RPMI8226 (cell line): ENCODE results near the gene USP34.

Source experiments
- DNase-seq: peaks from one replicate; pipeline ENCODE4 v3.0.0-alpha.2; 2015

USP34 gene

GRCh38 chr2:61287254-61287653 is 183.6 kb downstream of the USP34 start:
- DNase-seq = no peak

GRCh38 chr2:61283443-61284160 is 187.3 kb downstream of the USP34 start:
- no peak for DNase-seq

- no peak for DNase-seq
Measured at GRCh38 chr2:61282104-61282590, 188.7 kb downstream of the USP34 start.

- no peak for DNase-seq
Measured at GRCh38 chr2:61281321-61281720, 189.6 kb downstream of the USP34 start.

GRCh38 chr2:61277756-61278155 is 193.1 kb downstream of the USP34 start:
- DNase-seq = no peak

GRCh38 chr2:61275575-61276184 is 195.2 kb downstream of the USP34 start:
- DNase-seq = no peak

- no peak for DNase-seq
Measured at GRCh38 chr2:61272421-61273070, 198.3 kb downstream of the USP34 start.

GRCh38 chr2:61268249-61268648 is 202.6 kb downstream of the USP34 start:
- no peak for DNase-seq

- DNase-seq = no peak
Measured at GRCh38 chr2:61266632-61267505, 204.0 kb downstream of the USP34 start.

GRCh38 chr2:61263830-61264229 is 207.1 kb downstream of the USP34 start:
- no peak for DNase-seq

GRCh38 chr2:61262699-61263098 is 208.2 kb downstream of the USP34 start:
- no peak for DNase-seq

- no peak for DNase-seq
Measured at GRCh38 chr2:61257446-61257845, 213.4 kb downstream of the USP34 start.

GRCh38 chr2:61255580-61256437 is 215.1 kb downstream of the USP34 start:
- DNase-seq = no peak

GRCh38 chr2:61254536-61254935 is 216.4 kb downstream of the USP34 start:
- no peak for DNase-seq

- no peak for DNase-seq
Measured at GRCh38 chr2:61253136-61253535, 217.8 kb downstream of the USP34 start.

GRCh38 chr2:61252031-61252430 is 218.9 kb downstream of the USP34 start:
- no peak for DNase-seq

GRCh38 chr2:61249521-61250071 is 221.3 kb downstream of the USP34 start:
- no peak for DNase-seq

GRCh38 chr2:61247204-61247812 is 223.6 kb downstream of the USP34 start:
- DNase-seq = no peak

- DNase-seq = no peak
Measured at GRCh38 chr2:61244694-61245093, 226.2 kb downstream of the USP34 start.

GRCh38 chr2:61241266-61241665 is 229.6 kb downstream of the USP34 start:
- DNase-seq = no peak
